GM12874 (cell line): ENCODE measurements around the gene RSPH4A.

Experiments used
- TF ChIP-seq, protein P1 (sequence below): IDR thresholded peaks from 2 replicates; pipeline ENCODE4 v1.5.1; 2011; ENCODE audit warnings: low read depth, mild to moderate bottlenecking, control low read depth, low read length, moderate library complexity; ENCODE audit not compliant: insufficient read depth

Gene RSPH4A

DNA sequence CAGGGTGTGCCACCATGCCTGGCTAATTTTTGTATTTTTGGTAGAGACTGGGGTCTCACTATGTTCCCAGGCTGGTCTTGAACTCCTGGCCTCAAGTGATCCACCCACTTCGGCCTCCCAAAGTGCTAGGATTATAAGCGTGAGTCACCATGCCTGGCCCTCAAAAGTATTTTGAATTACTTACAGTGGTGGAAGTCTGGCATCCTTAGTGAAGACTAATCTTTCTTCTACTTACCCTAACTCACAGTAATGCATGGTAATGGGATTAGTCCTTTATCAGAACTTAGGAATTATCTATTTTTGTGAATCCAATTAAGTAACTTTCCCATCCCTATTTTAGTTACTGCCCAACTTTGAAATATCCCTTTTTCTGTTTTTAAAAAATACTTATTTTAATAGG is 41.1 kb upstream of the RSPH4A start:
- TF ChIP-seq, protein P1, sequence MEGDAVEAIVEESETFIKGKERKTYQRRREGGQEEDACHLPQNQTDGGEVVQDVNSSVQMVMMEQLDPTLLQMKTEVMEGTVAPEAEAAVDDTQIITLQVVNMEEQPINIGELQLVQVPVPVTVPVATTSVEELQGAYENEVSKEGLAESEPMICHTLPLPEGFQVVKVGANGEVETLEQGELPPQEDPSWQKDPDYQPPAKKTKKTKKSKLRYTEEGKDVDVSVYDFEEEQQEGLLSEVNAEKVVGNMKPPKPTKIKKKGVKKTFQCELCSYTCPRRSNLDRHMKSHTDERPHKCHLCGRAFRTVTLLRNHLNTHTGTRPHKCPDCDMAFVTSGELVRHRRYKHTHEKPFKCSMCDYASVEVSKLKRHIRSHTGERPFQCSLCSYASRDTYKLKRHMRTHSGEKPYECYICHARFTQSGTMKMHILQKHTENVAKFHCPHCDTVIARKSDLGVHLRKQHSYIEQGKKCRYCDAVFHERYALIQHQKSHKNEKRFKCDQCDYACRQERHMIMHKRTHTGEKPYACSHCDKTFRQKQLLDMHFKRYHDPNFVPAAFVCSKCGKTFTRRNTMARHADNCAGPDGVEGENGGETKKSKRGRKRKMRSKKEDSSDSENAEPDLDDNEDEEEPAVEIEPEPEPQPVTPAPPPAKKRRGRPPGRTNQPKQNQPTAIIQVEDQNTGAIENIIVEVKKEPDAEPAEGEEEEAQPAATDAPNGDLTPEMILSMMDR = no peak

DNA sequence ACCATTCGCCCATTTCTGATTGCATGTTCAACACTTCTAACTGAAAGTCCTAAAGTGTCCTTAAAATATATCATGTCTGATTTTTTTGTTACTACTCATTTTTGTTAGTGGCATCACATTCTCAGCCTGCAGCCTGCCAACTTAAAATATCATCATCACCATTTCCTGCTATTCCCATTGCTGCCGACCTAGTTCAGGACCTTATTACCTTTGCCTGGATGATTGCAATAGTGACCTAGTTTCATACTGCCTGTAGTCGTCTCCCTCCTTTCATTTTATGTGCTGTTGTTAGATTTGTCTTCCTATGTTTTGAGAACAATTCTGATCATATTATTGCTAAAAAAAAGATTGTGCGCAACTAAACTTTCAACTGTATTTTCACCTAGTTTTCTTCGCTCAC is 38.8 kb upstream of the RSPH4A start:
- TF ChIP-seq, protein P1 = no peak

DNA sequence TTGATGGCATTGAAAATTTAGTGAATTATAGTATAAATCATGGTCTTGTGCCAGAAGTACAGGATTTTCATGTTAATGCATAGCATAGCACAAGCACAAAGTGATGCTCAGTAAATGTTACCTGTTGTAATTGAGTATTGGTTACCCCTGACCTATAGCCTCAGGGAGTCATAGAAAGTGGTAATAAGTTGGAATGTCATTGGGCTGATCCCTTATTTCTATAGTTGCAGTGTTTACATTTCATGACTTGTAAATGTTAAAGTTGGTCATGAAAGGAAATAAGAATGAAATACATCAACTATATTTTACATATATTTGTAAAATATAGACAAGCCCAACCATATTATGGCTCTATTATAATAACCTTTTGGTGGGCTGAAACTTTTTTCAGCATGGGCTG is 37.9 kb upstream of the RSPH4A start:
- TF ChIP-seq, protein P1 = no peak

DNA sequence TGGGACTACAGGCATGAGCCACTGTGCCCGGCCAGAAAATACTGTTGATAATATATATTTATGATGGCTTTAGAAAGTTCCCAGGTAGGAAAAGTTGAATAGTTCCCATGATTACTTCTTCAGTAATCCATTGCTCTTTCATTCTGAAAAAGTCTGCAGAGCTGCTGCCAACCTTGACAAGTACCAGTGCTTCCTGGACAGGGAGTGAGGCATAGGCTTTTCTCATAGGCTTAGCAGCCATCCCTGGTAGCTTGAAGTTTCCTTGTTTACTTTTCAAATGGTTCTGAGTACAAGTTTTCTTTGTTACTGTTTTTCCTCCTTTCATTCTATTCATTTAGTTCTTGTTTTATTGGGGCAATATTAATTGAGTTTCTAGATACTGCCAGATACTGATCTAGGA is 37.1 kb upstream of the RSPH4A start:
- TF ChIP-seq, protein P1 = no peak

DNA sequence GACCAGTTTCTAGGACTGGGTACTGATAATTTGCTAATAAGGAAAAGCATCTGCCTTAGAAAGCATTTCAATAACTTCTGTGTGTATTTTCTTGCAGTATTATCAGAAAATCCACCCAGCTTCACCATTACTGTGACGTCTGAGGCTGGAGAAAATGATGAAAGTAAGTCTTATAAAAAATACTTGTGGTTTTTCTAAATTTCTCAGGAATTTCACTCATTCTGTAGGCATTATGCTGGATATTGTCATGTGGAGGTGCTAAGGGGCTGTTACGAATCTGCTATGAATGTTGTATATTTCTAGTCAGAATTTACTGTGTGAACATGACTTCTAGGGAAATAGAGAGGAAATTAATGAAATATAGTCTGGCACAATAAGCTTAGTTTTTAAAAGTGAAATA is 36.1 kb upstream of the RSPH4A start:
- TF ChIP-seq, protein P1 = no peak

DNA sequence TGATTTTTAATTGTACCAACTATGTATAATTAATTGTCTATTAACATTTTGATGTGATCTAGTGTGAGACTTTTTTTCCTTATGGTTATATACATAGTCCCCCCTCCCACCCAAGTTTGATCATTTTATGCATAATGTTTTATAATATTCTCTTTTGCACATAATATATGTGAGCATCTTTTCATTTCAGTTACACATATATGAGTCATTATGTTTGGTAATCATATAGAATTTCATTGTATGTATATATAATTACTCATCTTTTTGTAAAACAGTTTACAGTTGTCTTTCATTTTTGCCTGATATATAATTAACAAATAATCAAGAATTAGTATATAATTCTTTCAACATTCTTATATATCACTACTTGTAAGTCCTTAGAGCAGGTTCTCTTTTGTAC is 30.0 kb upstream of the RSPH4A start:
- TF ChIP-seq, protein P1 = no peak

DNA sequence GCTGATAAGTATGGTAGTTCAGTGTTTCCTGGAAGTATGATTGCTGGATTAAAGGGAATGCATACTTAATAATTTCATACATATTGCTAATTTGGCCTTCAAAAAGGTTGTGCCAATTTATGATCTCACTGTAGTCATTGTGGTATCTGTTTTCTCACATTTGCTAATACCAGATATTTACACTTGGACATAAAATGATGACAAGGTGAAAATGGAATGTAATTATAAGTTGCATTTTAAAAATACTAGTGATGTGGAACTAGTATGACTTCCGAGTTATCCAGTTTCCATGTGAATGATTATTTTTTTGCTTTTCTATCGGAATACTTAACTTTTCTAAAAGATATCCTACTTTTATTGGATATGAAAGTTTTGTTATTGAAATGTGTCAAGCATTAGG is 29.5 kb upstream of the RSPH4A start:
- TF ChIP-seq, protein P1 = no peak

DNA sequence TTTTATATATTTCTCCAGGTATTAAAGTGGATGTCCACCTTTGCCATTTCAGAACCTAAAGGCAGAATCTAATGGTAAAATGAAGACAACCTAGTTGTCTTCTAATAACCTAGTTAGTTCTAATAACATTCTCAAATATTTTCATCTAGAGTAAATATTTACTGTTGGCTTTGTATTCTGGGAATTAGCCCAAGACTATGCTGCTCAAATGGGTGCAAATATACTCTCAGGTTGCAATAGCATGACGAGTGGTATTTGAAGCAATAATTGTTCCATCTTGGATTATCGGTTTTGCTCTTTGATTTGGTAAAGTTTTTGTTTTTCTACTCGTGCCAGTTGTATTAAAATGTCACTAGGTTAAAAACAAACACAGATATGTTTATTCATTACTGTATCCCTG is 21.0 kb upstream of the RSPH4A start:
- TF ChIP-seq, protein P1 = no peak
